Activated B cell treated with CpG ODN at 0.5 μM for 24 hours (primary cell): ENCODE measurements around the gene ANKRD44. TPM values are rescaled to one million over a fixed set of nuclear protein-coding genes. Genes with fewer than 3 reads are reported as not detected.
A peak's percentile ranks its signal among the peaks of the same experiment; 100 is the strongest.

Experiments used
- ATAC-seq: fragments of 200-7000 bp; cut with Tn5 transposase; one replicate; pipeline ENCODE4 v1.10.0; 2021; ENCODE audit warnings: low read depth, mild to moderate bottlenecking, moderate library complexity
- CTCF ChIA-PET: fragments of 350-600 bp; sonication (Branson Sonifier 250); formaldehyde crosslinking; loops from one replicate; lab custom pipeline; 2021; ENCODE audit warnings: antibody characterized with exemption; lab: Charles Lee
- POLR2A ChIA-PET: fragments of 350-600 bp; sonication (Branson Sonifier 250); formaldehyde crosslinking; loops from one replicate; lab custom pipeline; 2021; ENCODE audit warnings: antibody characterized with exemption; lab: Charles Lee
- DNase-seq: peaks from one replicate; pipeline ENCODE4 v3.0.0; 2022
- H3K27ac Mint-ChIP-seq: one replicate; pipeline ENCODE4 v1.8.0; 2020; ENCODE audit warnings: mixed read lengths
- H3K27me3 Mint-ChIP-seq: one replicate; pipeline ENCODE4 v1.8.0; 2021; ENCODE audit warnings: mixed read lengths
- H3K36me3 Mint-ChIP-seq: one replicate; pipeline ENCODE4 v1.8.0; 2021; ENCODE audit warnings: low read depth, mixed read lengths
- H3K4me1 Mint-ChIP-seq: one replicate; pipeline ENCODE4 v1.8.0; 2021; ENCODE audit warnings: mixed read lengths
- H3K4me3 Mint-ChIP-seq: one replicate; pipeline ENCODE4 v1.8.0; 2020; ENCODE audit warnings: mild to moderate bottlenecking, mixed read lengths
- H3K9me3 Mint-ChIP-seq: one replicate; pipeline ENCODE4 v1.8.0; 2020; ENCODE audit warnings: mixed read lengths
- intact Hi-C: fragments of 100-400 bp; cut with micrococcal nuclease; formaldehyde crosslinking; loops from one replicate; pipeline ENCODE4 v1.15.1; 2024
- total RNA-seq: library from RNA; stranded (reverse); gene quantifications from 2 replicates; pipeline ENCODE4 v1.2.3, GENCODE V29; 2022
- TF ChIP-seq, protein P1 (sequence below): fragments of 200-600 bp; IDR thresholded peaks from one replicate; pipeline ENCODE4 v1.8.0; 2022; ENCODE audit warnings: antibody characterized with exemption, mild to moderate bottlenecking

The ANKRD44 gene
- total RNA-seq, 1 donor from 2014 or later = 185 TPM

DNA sequence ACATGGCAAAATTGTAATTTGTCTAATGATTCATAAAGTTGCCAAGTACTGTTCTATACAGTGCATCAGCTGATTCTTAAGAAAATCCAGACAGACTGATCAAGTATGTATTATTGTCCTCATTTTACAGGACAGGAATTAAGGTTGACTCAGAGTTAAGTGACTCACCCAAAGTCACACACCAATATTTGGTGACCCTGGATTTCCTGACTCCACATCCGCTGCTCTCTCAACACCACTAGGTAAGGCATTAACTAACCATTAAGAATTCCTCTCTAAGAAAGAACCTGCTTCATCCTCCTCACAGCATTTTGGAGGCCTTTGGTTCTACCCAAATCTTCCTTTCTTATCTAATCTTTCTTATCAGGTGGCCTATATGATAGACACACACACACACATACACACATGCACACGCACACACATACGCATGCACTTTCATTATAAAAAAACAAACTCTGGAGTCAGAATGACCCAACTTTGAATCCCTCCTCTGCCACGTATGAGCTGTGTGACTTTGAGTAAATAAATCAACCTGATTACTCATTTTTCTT lies 150.8 kb downstream of the ANKRD44 start:
- Mint-ChIP-seq H3K27ac (peak overlapping the region; percentile 90), H3K4me3 (peak overlapping the region; percentile 64), H3K4me1 (peaks cover 93% of the 10 kb centered on the region), H3K9me3 (peaks cover 3% of the 10 kb centered on the region), H3K36me3 (peaks cover 26% of the 10 kb centered on the region), H3K27me3 (no peaks in the 10 kb centered on the region)
- DNase-seq (no peak), ATAC-seq (peak; percentile 53)
- intact Hi-C loops = loop anchor here (1.0 to 2.0 kb wide), 3 partner anchors 7 to 15 kb away; no protein-coding TSS in a partner anchor
- CTCF ChIA-PET = interaction anchor here (2.0 to 3.5 kb wide), 3 partner anchors 9 to 46 kb away, joined by 5 to 27 read pairs (median 13); no protein-coding TSS in a partner anchor
- TF ChIP-seq, protein P1, sequence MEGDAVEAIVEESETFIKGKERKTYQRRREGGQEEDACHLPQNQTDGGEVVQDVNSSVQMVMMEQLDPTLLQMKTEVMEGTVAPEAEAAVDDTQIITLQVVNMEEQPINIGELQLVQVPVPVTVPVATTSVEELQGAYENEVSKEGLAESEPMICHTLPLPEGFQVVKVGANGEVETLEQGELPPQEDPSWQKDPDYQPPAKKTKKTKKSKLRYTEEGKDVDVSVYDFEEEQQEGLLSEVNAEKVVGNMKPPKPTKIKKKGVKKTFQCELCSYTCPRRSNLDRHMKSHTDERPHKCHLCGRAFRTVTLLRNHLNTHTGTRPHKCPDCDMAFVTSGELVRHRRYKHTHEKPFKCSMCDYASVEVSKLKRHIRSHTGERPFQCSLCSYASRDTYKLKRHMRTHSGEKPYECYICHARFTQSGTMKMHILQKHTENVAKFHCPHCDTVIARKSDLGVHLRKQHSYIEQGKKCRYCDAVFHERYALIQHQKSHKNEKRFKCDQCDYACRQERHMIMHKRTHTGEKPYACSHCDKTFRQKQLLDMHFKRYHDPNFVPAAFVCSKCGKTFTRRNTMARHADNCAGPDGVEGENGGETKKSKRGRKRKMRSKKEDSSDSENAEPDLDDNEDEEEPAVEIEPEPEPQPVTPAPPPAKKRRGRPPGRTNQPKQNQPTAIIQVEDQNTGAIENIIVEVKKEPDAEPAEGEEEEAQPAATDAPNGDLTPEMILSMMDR = no peak
- POLR2A ChIA-PET = interaction anchor here (0.7 to 2.6 kb wide), 7 partner anchors 9 to 29 kb away, joined by 4 to 13 read pairs (median 4); no protein-coding TSS in a partner anchor

DNA sequence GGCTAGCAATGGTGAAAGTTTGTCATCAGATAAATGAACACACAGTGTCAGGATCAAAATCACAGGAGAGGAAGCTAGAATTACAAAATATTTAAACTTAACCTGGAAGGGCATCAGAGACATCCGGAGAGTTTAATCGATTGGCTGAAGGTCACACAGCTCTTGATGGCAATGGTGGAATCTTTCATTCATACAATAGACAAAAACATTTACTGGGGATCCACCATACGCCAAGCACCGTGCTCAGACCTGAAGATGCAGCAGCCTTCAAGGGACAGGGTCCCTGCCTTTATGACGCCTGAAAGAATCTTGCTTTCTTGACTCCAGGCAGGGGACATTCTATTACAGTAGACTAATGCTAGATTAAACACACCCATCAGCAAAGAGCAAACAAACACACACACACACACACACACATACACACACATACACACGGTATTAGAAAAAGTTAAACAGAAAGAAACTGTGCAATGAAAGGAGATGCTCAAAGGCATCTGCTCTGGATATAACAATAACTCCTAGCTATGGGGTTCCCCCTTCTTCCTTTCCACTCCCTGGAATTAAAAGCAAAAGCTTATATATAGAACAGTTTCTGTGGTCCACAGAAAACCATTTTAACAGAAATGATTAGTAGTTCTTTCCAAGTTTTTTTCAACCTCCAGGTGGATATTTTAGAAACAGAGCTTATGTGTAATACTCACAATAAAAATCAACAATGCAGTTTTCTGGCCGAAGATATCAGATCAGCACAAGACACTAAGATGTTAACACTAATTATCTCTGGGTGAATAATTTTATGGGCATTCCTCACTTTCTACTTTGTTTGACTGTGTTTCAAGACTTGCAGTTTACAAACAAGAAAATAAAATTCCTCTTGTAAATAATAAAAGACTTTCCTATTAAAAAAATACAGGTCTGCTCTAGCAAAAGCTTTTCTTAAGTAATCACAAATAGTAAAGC lies 151.7 kb downstream of the ANKRD44 start:
- DNase-seq (no peak), ATAC-seq (no peak)
- intact Hi-C loops = loop anchor here (1.0 to 2.0 kb wide), 3 partner anchors 9 to 232 kb away; no protein-coding TSS in a partner anchor
- TF ChIP-seq, protein P1 = no peak
- POLR2A ChIA-PET = interaction anchor here (0.8 to 2.6 kb wide), 10 partner anchors 8 to 164 kb away, joined by 3 to 13 read pairs (median 4); no protein-coding TSS in a partner anchor
- H3K9me3 Mint-ChIP-seq = peaks cover 3% of the 10 kb centered on the region
- H3K4me3 Mint-ChIP-seq = peak overlapping the region; percentile 64
- peak overlapping the region; percentile 90 for H3K27ac Mint-ChIP-seq
- H3K36me3 Mint-ChIP-seq = peaks cover 23% of the 10 kb centered on the region
- CTCF ChIA-PET = interaction anchor here (0.8 to 3.5 kb wide), 6 partner anchors 10 to 152 kb away, joined by 3 to 27 read pairs (median 4); no protein-coding TSS in a partner anchor
- peaks cover 97% of the 10 kb centered on the region for H3K4me1 Mint-ChIP-seq
- H3K27me3 Mint-ChIP-seq = no peaks in the 10 kb centered on the region

DNA sequence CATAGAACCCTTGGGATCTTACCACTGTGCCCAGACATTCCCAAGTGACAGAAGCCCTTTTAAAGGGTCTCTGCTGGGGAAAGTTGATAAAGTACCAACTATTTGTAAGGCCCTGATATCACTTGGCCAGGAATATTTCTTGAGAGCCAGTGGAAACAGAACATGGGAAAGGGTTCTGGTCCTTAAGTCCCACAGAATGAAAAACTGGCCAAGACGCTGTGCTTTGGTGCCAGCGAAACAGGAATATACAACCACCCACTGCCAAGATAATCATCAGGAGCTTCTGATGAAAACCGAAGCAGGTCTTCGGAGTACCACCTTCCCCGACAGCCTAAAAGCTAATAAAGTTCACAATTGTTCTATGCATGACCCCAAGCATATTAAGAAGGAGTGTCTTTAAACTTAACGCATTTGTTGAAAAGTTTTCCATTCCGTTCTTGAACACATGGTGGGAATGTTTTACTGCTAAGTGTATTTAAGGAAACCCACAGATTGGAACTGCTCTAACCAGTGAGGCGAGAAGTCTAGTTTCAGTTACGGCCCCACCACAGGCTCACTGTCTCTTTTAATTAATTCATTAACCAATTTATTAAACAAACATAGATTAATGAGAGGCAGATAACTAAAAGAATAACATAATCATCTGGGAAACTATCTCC lies 152.6 kb downstream of the ANKRD44 start:
- peak overlapping the region; percentile 64 for H3K4me3 Mint-ChIP-seq
- peaks cover 18% of the 10 kb centered on the region for H3K36me3 Mint-ChIP-seq
- H3K4me1 Mint-ChIP-seq = peaks cover 97% of the 10 kb centered on the region
- POLR2A ChIA-PET = interaction anchor here (0.8 to 2.6 kb wide), 9 partner anchors 9 to 165 kb away, joined by 3 to 13 read pairs (median 4); no protein-coding TSS in a partner anchor
- TF ChIP-seq, protein P1 = no peak
- ATAC-seq = peak; percentile 43
- intact Hi-C loops = loop anchor here (1.0 to 2.0 kb wide), 2 partner anchors 13 to 231 kb away; no protein-coding TSS in a partner anchor
- peaks cover 3% of the 10 kb centered on the region for H3K9me3 Mint-ChIP-seq
- no peak for DNase-seq
- H3K27me3 Mint-ChIP-seq = no peaks in the 10 kb centered on the region
- CTCF ChIA-PET = interaction anchor here (1.1 to 3.5 kb wide), 5 partner anchors 11 to 153 kb away, joined by 3 to 27 read pairs (median 5); no protein-coding TSS in a partner anchor
- peak overlapping the region; percentile 90 for H3K27ac Mint-ChIP-seq

DNA sequence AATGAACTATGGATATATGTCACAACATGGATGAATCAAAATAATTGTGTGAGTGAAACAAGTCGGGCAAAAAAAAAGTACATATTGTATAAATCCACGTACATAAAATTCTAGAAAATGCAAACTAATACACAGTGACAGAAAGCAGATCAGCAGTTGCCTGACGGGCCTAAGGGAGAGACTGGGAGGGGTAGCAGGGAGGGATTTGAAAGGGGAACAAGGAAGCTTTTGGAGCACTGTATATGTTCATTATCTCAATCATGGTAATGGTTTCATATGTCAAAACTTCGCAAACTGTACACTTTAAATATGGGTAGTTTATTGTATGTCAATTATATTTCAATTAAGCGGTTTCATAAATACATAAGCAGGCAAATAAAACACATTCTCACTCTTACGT lies 153.8 kb downstream of the ANKRD44 start:
- peaks cover 16% of the 10 kb centered on the region for H3K36me3 Mint-ChIP-seq
- H3K4me1 Mint-ChIP-seq = peaks cover 97% of the 10 kb centered on the region
- intact Hi-C loops = no loop called here
- peaks cover 3% of the 10 kb centered on the region for H3K9me3 Mint-ChIP-seq
- CTCF ChIA-PET = no interaction called here
- TF ChIP-seq, protein P1 = no peak
- POLR2A ChIA-PET = interaction anchor here (0.6 to 1.0 kb wide), 3 partner anchors 15 to 189 kb away, joined by 3 to 6 read pairs (median 5); no protein-coding TSS in a partner anchor
- ATAC-seq (no peak), DNase-seq (no peak)
- no peak overlapping the region for H3K4me3 Mint-ChIP-seq
- H3K27me3 Mint-ChIP-seq = no peaks in the 10 kb centered on the region
- peak overlapping the region; percentile 90 for H3K27ac Mint-ChIP-seq
